Esophagus muscularis mucosa (tissue), 4 donors: ENCODE measurements around the gene HOXB6. TPM values are rescaled to one million over a fixed set of nuclear protein-coding genes. Genes with fewer than 3 reads are reported as not detected.

ENCODE experiments used
- DNase-seq: peaks from one replicate; pipeline ENCODE4 v3.0.0-alpha.2; 2017; ENCODE audit errors: extremely low spot score
- H3K27ac ChIP-seq, 4 donors: fragments of 200-600 bp; sonication (generic); replicated peaks in 1 of 4; 1 replicate in 3 of 4; 2 replicates in 1 of 4; pipeline ENCODE4 v1.5.1; 2016 to 2019; ENCODE audit warnings: mild to moderate bottlenecking in 1 of 4
- H3K27me3 ChIP-seq, 4 donors: fragments of 200-600 bp; sonication (generic); one replicate each; pipeline versions ENCODE4 v1.5.1 to v1.6.0; 2016 to 2019
- H3K36me3 ChIP-seq, 4 donors: fragments of 200-600 bp; sonication (generic); one replicate each; pipeline ENCODE4 v1.5.1; 2016 to 2019
- H3K4me1 ChIP-seq, 4 donors: fragments of 200-600 bp; sonication (generic); one replicate each; pipeline ENCODE4 v1.5.1; 2016 to 2019
- H3K4me3 ChIP-seq, 4 donors: fragments of 200-600 bp; sonication (generic); 1 replicate in 2 of 4; 2 replicates in 2 of 4; pipeline ENCODE4 v1.5.1; 2016 to 2019; ENCODE audit warnings: mild to moderate bottlenecking in 4 of 4, moderate library complexity in 1 of 4
- H3K9me3 ChIP-seq, 4 donors: fragments of 200-600 bp; sonication (generic); 1 replicate in 3 of 4; 2 replicates in 1 of 4; pipeline ENCODE4 v1.5.1; 2016 to 2019
- EP300 ChIP-seq: sonication (generic); formaldehyde crosslinking; IDR thresholded peaks from one replicate; pipeline ENCODE4 v1.6.1; 2017; ENCODE audit warnings: antibody characterized with exemption
- POLR2A ChIP-seq: fragments of 450-650 bp; IDR thresholded peaks from one replicate; pipeline ENCODE4 v1.6.1; 2017; ENCODE audit warnings: antibody characterized with exemption, moderate library complexity, mild to moderate bottlenecking, low read depth
- POLR2AphosphoS5 ChIP-seq, 2 donors: sonication (generic); formaldehyde crosslinking; IDR thresholded peaks; one replicate each; pipeline ENCODE4 v1.6.1; 2017; ENCODE audit warnings: antibody characterized with exemption in 2 of 2
- WGBS: methylation state at CpG from one replicate; pipeline ENCODE4 v1.1.5; 2018; 5-methylcytosine and 5-hydroxymethylcytosine counted together
- intact Hi-C: fragments of 100-400 bp; cut with DNase I; formaldehyde crosslinking; loops from one replicate; pipeline ENCODE4 v1.15.1; 2023
- total RNA-seq, 4 donors: library from RNA; depleted of rRNA; stranded (reverse); fragments of >200 nt; gene quantifications; one replicate each; pipeline versions ENCODE4 v1.1.0 to v1.2.1, GENCODE V29; 2016
- TF ChIP-seq, protein P1 (sequence below), 3 experiments: fragments of 200-600 bp in 2 of 3; fragments of 450-650 bp in 1 of 3; sonication (generic) in 2 of 3; IDR thresholded peaks; one replicate each; pipeline ENCODE4 v1.5.1; 2017 to 2019; ENCODE audit warnings: antibody characterized with exemption in 3 of 3, mild to moderate bottlenecking in 2 of 3, moderate library complexity in 1 of 3

The HOXB6 gene
- total RNA-seq, 4 donors from 2014 or later = 2.2 to 5.4 (median 2.9) TPM

GRCh38 chr17:48588528-48588927, 16.3 kb downstream of the HOXB6 start:
- H3K4me3 ChIP-seq = no peak overlapping the region
- peaks cover 0 to 21% (median 0%) of the 10 kb centered on the region in 4 donors for H3K27me3 ChIP-seq

GRCh38 chr17:48588074-48588415, 16.7 kb downstream of the HOXB6 start:
- TF ChIP-seq EP300 = no peak
- H3K4me1 ChIP-seq = peaks cover 33 to 60% (median 50%) of the 10 kb centered on the region in 4 donors
- peaks cover 0 to 17% (median 0%) of the 10 kb centered on the region in 4 donors for H3K27me3 ChIP-seq
- no peaks in the 10 kb centered on the region for H3K36me3 ChIP-seq
- H3K4me3 ChIP-seq = no peak overlapping the region
- intact Hi-C loops = no loop called here
- WGBS = 80% methylated on average over 2 of the region's 2 CpGs
- H3K9me3 ChIP-seq = no peaks in the 10 kb centered on the region
- peak overlapping the region in 1 of 4 donors; percentile 91 for H3K27ac ChIP-seq
- DNase-seq = no peak

More at GRCh38 chr17:48588528-48588927, 16.3 kb downstream of the HOXB6 start:
- Histone ChIP-seq H3K9me3 (no peaks in the 10 kb centered on the region), H3K4me1 (peaks cover 36 to 60% (median 50%) of the 10 kb centered on the region in 4 donors), H3K27ac (peak overlapping the region in 1 of 4 donors; percentile 91), H3K36me3 (no peaks in the 10 kb centered on the region)
- intact Hi-C loops = no loop called here
- DNase-seq = no peak
- WGBS = 50% methylated on average over 1 of the region's 2 CpGs
- TF ChIP-seq, protein P1, sequence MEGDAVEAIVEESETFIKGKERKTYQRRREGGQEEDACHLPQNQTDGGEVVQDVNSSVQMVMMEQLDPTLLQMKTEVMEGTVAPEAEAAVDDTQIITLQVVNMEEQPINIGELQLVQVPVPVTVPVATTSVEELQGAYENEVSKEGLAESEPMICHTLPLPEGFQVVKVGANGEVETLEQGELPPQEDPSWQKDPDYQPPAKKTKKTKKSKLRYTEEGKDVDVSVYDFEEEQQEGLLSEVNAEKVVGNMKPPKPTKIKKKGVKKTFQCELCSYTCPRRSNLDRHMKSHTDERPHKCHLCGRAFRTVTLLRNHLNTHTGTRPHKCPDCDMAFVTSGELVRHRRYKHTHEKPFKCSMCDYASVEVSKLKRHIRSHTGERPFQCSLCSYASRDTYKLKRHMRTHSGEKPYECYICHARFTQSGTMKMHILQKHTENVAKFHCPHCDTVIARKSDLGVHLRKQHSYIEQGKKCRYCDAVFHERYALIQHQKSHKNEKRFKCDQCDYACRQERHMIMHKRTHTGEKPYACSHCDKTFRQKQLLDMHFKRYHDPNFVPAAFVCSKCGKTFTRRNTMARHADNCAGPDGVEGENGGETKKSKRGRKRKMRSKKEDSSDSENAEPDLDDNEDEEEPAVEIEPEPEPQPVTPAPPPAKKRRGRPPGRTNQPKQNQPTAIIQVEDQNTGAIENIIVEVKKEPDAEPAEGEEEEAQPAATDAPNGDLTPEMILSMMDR (IDR thresholded peaks at IDR 0.05) = no peak
- TF ChIP-seq POLR2A (no peak), EP300 (no peak), POLR2AphosphoS5 (IDR thresholded peaks at IDR 0.05) (no peak)

DNA sequence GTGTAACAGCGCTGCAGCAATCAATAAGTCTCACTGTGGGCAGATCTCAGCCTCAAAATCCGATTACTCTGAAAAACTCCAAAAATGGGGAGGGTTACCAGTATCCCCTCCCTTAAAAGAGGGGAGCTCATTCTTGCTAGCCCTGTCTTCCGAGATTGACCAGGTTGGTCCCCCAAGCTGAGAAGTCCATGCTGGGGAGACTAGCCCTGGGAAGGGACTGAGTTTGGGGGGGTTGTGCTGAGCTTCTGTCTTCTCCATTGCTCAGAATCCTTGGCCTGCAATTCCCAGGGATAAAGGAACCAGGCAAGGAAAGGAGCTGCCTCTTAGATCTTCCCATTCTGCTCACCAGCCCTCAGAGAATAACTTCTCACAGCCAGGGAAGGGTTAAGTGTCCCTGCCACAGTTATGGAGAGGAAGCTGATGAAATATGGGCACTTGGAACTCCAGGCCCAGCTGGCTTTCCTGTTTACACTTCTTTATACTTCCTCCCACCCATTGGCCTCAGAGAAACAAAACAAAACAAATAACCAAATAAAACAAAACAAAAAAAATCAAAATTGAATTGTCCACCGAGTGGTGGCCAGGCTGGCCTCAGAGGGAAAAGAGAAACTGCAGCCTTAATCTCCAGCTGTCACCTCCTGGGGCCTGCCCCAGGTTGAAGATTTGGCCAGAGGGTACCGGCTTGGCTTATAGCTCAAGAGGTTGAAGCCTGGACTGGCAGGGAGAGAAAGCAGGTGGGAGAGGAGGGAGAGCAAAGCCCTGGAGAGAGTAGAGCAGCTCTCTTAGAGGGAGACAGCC, 17.3 kb downstream of the HOXB6 start:
- peaks cover 0 to 12% (median 0%) of the 10 kb centered on the region in 4 donors for H3K27me3 ChIP-seq
- peaks cover 36 to 60% (median 50%) of the 10 kb centered on the region in 4 donors for H3K4me1 ChIP-seq
- H3K9me3 ChIP-seq = no peaks in the 10 kb centered on the region
- peak overlapping the region; percentile 9 to 97 (median 72) for H3K27ac ChIP-seq
- DNase-seq = no peak
- H3K36me3 ChIP-seq = no peaks in the 10 kb centered on the region
- WGBS = 74% methylated on average over 5 of the region's 5 CpGs
- H3K4me3 ChIP-seq = peak overlapping the region in 1 of 4 donors; percentile 74
- intact Hi-C loops = no loop called here
- no peak for TF ChIP-seq EP300
- TF ChIP-seq, protein P1 (IDR thresholded peaks at IDR 0.05) = no peak

GRCh38 chr17:48586355-48587258, 18.2 kb downstream of the HOXB6 start:
- no peaks in the 10 kb centered on the region for H3K36me3 ChIP-seq
- peak overlapping the region; percentile 69 to 84 (median 72) for H3K4me3 ChIP-seq
- H3K27ac ChIP-seq = peak overlapping the region; percentile 91 to 97 (median 96)
- no peaks in the 10 kb centered on the region for H3K9me3 ChIP-seq
- TF ChIP-seq EP300 (no peak), POLR2AphosphoS5 (IDR thresholded peaks at IDR 0.05) (no peak), POLR2A (no peak)
- TF ChIP-seq, protein P1 (IDR thresholded peaks at IDR 0.05) = no peak
- 61% methylated on average over 34 of the region's 34 CpGs for WGBS
- H3K4me1 ChIP-seq = peaks cover 35 to 51% (median 45%) of the 10 kb centered on the region in 4 donors
- intact Hi-C loops = no loop called here
- DNase-seq = no peak
- H3K27me3 ChIP-seq = peaks cover 0 to 3% (median 0%) of the 10 kb centered on the region in 4 donors

GRCh38 chr17:48584223-48584741, 20.5 kb downstream of the HOXB6 start:
- intact Hi-C loops = no loop called here
- no peaks in the 10 kb centered on the region for H3K36me3 ChIP-seq
- peaks cover 51 to 68% (median 66%) of the 10 kb centered on the region in 4 donors for H3K4me1 ChIP-seq
- TF ChIP-seq POLR2A (no peak), EP300 (no peak), POLR2AphosphoS5 (IDR thresholded peaks at IDR 0.05) (no peak)
- TF ChIP-seq, protein P1 (IDR thresholded peaks at IDR 0.05) = no peak
- peak overlapping the region; percentile 91 to 97 (median 96) for H3K27ac ChIP-seq
- H3K9me3 ChIP-seq = no peaks in the 10 kb centered on the region
- peak overlapping the region in 2 of 4 donors; percentile 70 to 74 for H3K4me3 ChIP-seq
- WGBS = 65% methylated on average over 2 of the region's 2 CpGs
- H3K27me3 ChIP-seq = no peaks in the 10 kb centered on the region
- DNase-seq = no peak
